GM19455 (cell line): Measurements from ENCODE around the gene IGF2R.
"Not testable (repeated sequence)": the region's sequence is repeated elsewhere in the genome, so short reads cannot be mapped to it uniquely, and the experiment has no call there.

Experiments used
- ATAC-seq: cut with Tn5 transposase; IDR thresholded peaks from one replicate; pipeline ENCODE4 v1.9.1; 2021; ENCODE audit not compliant: unreplicated experiment

The IGF2R gene, protein sequence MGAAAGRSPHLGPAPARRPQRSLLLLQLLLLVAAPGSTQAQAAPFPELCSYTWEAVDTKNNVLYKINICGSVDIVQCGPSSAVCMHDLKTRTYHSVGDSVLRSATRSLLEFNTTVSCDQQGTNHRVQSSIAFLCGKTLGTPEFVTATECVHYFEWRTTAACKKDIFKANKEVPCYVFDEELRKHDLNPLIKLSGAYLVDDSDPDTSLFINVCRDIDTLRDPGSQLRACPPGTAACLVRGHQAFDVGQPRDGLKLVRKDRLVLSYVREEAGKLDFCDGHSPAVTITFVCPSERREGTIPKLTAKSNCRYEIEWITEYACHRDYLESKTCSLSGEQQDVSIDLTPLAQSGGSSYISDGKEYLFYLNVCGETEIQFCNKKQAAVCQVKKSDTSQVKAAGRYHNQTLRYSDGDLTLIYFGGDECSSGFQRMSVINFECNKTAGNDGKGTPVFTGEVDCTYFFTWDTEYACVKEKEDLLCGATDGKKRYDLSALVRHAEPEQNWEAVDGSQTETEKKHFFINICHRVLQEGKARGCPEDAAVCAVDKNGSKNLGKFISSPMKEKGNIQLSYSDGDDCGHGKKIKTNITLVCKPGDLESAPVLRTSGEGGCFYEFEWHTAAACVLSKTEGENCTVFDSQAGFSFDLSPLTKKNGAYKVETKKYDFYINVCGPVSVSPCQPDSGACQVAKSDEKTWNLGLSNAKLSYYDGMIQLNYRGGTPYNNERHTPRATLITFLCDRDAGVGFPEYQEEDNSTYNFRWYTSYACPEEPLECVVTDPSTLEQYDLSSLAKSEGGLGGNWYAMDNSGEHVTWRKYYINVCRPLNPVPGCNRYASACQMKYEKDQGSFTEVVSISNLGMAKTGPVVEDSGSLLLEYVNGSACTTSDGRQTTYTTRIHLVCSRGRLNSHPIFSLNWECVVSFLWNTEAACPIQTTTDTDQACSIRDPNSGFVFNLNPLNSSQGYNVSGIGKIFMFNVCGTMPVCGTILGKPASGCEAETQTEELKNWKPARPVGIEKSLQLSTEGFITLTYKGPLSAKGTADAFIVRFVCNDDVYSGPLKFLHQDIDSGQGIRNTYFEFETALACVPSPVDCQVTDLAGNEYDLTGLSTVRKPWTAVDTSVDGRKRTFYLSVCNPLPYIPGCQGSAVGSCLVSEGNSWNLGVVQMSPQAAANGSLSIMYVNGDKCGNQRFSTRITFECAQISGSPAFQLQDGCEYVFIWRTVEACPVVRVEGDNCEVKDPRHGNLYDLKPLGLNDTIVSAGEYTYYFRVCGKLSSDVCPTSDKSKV (N-terminal part only)

GRCh38 chr6:159968295-159969203 lies at the start of gene IGF2R:
TSS of gene IGF2R (plus strand) at chr6:159969082. CDS start at chr6:159969247, 165 bp downstream.
- ATAC-seq = peak; percentile 84

DNA sequence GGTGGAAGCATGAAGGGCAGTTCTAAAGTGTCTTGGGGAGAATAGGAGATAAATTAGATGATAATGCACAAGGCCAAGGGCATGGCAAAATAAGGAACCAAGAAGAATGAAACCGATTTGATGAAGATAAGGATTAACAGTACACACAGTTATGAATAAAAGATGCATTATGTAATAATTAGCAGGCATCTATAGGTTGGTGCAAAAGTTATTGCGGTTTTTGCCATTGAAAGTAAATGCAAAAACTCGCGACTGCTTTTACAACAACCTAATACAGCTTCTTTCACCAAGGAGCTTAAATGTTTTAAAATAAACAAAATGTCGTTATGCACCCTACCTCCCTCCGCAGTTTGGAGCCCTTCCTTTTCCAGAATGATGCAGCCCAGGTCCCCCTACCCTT lies 49.1 kb upstream of the IGF2R start:
- ATAC-seq = no peak

DNA sequence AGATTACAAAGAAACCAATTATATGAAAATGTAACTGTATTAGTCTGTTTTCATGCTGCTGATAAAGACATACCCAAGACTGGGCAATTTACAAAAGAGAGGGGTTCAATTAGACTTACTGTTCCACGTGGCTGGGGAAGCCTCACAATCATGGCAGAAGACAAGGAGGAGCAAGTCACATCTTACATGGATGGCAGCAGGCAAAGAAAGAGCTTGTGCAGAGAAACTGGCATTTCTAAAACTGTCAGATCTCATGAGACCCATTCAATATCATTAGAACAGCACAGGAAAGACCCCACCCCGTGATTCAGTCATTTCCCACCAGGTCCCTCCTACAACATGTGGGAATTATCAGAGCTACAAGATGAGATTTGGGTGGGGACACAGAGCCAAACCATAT lies 44.7 kb upstream of the IGF2R start:
- not testable (repeated sequence) for ATAC-seq

DNA sequence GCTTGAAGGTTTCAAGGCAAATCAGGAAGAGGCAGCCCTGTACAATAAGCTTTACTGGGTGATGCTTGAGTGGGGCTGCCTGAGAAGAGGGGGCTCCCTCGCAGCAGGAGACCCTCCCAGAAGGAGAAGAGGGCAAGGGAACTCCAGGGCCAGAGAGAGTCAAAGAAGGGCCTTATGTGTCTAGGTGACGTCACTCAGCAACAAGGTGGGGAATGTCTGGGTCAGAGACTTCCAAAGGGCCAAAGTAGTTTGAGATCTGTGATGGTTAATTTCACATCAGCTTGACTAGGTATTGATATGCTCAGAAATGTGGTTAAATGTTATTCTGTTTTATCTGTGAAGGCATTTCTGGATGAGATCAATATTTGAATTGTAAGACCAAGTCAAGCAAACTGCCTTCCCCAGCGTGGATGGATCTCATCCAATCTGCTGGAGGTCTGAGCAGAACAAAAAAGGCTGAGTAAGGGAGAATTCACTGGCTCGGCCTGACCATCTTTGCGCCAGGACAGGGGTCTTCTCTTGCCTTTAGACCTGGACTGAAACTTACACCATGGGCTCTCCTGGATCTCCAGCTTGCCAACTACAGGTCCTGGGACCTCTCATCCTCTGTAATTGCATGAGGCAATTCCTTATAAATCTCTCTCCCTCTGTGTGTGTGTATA lies 42.2 kb upstream of the IGF2R start:
- ATAC-seq = no peak

- ATAC-seq = no peak
Measured at GRCh38 chr6:159929819-159930218, 39.1 kb upstream of the IGF2R start.

DNA sequence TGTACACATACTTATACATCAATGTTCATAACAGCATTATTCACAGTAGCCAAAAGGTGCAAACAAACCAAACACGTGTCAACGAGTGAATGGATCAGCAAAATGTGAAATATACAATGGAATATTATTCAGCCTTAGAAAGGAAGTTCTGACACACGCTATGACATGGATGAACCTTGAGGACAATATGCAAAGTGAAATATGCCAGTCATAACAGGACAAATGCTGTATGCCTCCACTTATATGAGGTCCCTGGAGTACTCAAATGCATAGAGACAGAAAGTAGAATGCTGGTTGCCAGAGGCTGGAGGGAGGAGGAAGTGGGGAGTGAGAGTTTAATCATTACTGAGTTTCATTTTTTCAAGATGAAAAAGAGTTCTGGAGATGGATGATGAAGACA lies 37.8 kb upstream of the IGF2R start:
- ATAC-seq = peak; percentile 94

DNA sequence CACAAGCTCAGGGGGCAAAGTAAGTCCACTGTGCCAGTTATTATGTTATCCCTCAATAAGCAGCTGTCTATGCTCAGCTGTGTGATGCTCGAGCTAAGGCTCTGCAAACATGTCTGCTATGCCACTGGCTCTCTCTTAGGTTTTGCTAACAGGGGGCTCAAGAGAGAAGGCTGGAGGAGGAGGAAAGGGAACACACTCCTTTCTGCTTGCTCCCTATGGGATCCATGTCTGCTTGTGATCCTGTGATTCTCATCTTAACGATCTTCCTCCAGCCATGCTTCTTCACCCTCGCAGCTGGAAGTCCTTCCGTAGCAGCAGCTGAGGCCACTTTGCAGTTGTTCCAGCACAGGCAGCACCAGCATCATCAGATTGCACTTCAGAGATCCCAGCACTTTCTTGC lies 37.0 kb upstream of the IGF2R start:
- ATAC-seq = no peak

DNA sequence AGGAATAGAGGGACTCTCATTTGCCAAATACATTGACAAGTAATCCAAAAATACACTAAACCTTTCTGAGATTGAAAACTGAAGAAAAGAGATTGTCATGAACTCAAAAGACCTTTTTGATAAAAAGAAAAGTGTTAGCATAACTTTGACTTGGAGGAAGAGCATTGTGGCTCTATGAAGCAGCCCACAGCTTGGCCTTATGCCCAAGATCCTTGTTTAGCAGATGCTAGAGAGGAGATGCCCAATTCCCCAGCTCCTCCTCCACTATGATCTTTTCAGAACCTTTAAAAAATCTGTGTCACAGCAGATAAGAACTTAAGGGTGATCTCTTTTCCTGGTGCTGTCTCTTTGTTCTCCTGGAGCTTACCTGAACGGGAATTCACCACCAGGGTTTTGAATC lies 35.8 kb upstream of the IGF2R start:
- no peak for ATAC-seq

DNA sequence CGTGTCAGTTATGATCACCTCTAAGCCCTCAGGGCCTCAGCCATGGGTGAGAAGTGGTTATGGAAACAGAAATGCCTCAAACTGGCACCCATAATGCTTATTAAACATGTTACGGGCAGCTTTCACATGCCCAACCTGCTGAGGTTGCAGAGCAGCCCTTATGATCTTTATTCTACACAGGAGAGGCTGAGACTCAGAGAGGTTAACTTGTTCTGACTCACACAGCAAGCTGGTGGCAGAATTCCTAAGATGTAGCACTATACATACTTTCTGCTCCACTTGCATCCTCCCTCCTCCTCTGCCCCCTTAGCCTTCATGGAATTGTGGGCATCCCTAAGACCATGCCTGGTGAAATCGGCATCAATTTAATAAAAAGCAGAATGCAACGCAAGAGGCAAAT lies 34.7 kb upstream of the IGF2R start:
- no peak for ATAC-seq

- no peak for ATAC-seq
Measured at GRCh38 chr6:159935065-159935464, 33.8 kb upstream of the IGF2R start.

DNA sequence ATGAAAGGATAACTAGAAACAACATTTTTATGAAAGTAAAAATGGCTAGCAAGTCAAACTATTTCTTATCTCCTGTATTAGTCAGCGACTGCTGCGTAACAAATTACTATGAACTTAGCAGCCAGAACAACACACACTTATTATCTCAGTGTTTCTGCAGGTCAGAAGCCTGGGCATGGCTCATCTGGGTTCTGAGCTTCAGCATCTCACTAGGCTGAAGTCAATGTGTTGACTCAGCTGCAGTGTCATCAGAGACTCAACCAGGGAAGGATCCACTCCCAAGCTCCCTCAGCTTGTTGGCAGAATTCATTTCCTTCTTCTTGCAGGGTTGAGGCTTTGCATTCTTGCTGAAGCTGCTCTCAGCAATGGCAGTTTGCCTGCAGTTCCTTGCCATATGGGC lies 33.2 kb upstream of the IGF2R start:
- no peak for ATAC-seq

- no peak for ATAC-seq
Measured at GRCh38 chr6:159939591-159940016, 29.3 kb upstream of the IGF2R start.

- ATAC-seq = peak; percentile 90
Measured at GRCh38 chr6:159941286-159942113, 27.4 kb upstream of the IGF2R start.

DNA sequence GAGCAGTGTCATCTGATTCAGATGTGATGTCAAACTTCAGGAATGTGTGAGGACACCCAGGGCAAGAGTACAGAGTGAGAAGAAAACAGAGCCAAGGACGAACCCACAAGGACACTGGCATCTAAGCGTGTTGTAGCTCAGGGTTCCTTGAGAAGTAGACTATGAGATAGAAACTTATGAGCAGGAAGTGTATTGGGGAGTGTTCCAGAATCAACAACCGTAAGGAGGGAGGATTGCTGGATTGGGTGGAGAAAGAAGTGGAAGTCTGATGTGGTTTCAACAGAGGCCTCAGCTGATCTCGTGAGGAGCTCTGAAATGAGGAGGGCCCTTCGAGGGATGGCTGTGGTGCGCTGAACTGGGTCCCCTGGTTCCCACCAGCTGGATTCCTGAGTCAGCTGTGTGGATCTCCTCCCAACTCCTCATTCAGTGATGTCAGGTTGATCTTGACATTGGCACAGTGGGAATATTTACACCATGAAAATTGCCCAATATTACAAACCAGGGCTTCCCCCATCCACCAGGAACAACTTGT lies 25.7 kb upstream of the IGF2R start:
- no peak for ATAC-seq

- ATAC-seq = no peak
Measured at GRCh38 chr6:159943968-159944598, 24.8 kb upstream of the IGF2R start.

- ATAC-seq = no peak
Measured at GRCh38 chr6:159945801-159946392, 23.0 kb upstream of the IGF2R start.

GRCh38 chr6:159946912-159947311 lies 22.0 kb upstream of the IGF2R start:
- no peak for ATAC-seq

DNA sequence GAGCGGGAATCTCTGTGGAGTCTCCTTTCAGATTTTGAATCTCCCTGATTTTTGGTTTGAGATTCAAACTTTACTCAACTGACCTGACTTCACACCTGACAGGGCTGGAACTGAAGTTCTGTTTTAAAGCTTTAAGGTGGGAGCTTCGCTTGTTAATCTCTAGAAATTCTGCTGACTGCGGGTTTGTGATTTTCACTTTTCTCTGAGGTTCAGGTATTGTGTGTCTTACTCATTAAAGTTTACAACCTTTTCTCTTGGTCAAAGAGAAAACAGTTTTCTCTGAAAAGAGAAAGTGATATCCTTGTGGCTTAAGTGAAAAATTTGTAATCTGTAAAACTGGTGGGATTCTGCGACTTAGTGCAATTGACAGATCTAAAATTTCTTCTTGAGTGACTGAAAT lies 20.7 kb upstream of the IGF2R start:
- ATAC-seq = no peak
